Mesenchymal stem cell (in vitro differentiated cells and primary cell): Measurements from ENCODE around the gene FTSJ3.

Experiments used
- DNase-seq: peaks from one replicate; pipeline ENCODE4 v3.0.0-alpha.2; 2013
- H2AFZ ChIP-seq: one replicate; pipeline ENCODE4 v1.6.1; 2013; ENCODE audit warnings: low read depth, mild to moderate bottlenecking, control low read depth, inconsistent platforms, low read length, moderate library complexity
- H2AK5ac ChIP-seq: 2 replicates; pipeline ENCODE4 v1.6.1; 2013; ENCODE audit warnings: low read length, moderate library complexity, mild to moderate bottlenecking, inconsistent platforms; ENCODE audit not compliant: severe bottlenecking
- H2BK120ac ChIP-seq: one replicate; pipeline ENCODE4 v1.6.1; 2013; ENCODE audit warnings: low read depth, mild to moderate bottlenecking, inconsistent platforms, low read length, moderate library complexity
- H2BK12ac ChIP-seq, 2 experiments: one replicate each; pipeline ENCODE4 v1.6.1; 2013; ENCODE audit warnings: inconsistent platforms in 2 of 2, low read length in 2 of 2, mild to moderate bottlenecking in 2 of 2, moderate library complexity in 2 of 2, control low read depth in 1 of 2
- H2BK15ac ChIP-seq: one replicate; pipeline ENCODE4 v1.6.1; 2013; ENCODE audit warnings: mild to moderate bottlenecking, low read depth, inconsistent platforms; ENCODE audit not compliant: poor library complexity, severe bottlenecking
- H2BK5ac ChIP-seq: 2 replicates; pipeline ENCODE4 v1.6.1; 2013; ENCODE audit warnings: low read depth, mild to moderate bottlenecking, low read length, control low read depth, inconsistent platforms; ENCODE audit not compliant: poor library complexity, severe bottlenecking
- H3K14ac ChIP-seq, 2 experiments: one replicate each; pipeline ENCODE4 v1.6.1; 2013; ENCODE audit warnings: inconsistent platforms in 2 of 2, low read length in 2 of 2, control low read depth in 1 of 2, mild to moderate bottlenecking in 1 of 2, moderate library complexity in 1 of 2
- H3K18ac ChIP-seq, 2 experiments: one replicate each; pipeline ENCODE4 v1.6.1; 2013; ENCODE audit warnings: inconsistent platforms in 2 of 2, low read length in 2 of 2, control low read depth in 1 of 2, low read depth in 1 of 2, mild to moderate bottlenecking in 1 of 2
- H3K23ac ChIP-seq, 2 experiments: one replicate each; pipeline ENCODE4 v1.6.1; 2013; ENCODE audit warnings: inconsistent platforms in 2 of 2, low read length in 2 of 2, mild to moderate bottlenecking in 2 of 2, moderate library complexity in 2 of 2, control low read depth in 1 of 2
- H3K27ac ChIP-seq: 2 replicates; pipeline ENCODE4 v1.5.1; 2013; ENCODE audit warnings: mild to moderate bottlenecking, moderate library complexity, low read length, control low read depth, inconsistent platforms; ENCODE audit not compliant: poor library complexity, severe bottlenecking
- H3K27me3 ChIP-seq, 2 experiments: 2 replicates each; pipeline versions ENCODE4 v1.6.1 to v1.7.0; 2013; ENCODE audit warnings: low read length in 2 of 2, mild to moderate bottlenecking in 2 of 2, moderate library complexity in 2 of 2, control low read depth in 1 of 2, inconsistent platforms in 1 of 2; ENCODE audit not compliant: control insufficient read depth in 1 of 2, insufficient read depth in 1 of 2
- H3K36me3 ChIP-seq, 2 experiments: 2 replicates each; pipeline versions ENCODE4 v1.6.1 to v1.7.0; 2013; ENCODE audit warnings: low read length in 2 of 2, control low read depth in 1 of 2, inconsistent platforms in 1 of 2, low read depth in 1 of 2, mild to moderate bottlenecking in 1 of 2; ENCODE audit not compliant: insufficient read depth in 2 of 2, control insufficient read depth in 1 of 2
- H3K4ac ChIP-seq, 2 experiments: one replicate each; pipeline ENCODE4 v1.6.1; 2013; ENCODE audit warnings: inconsistent platforms in 2 of 2, low read length in 2 of 2, mild to moderate bottlenecking in 2 of 2, moderate library complexity in 2 of 2, control low read depth in 1 of 2, low read depth in 1 of 2
- H3K4me1 ChIP-seq: 2 replicates; pipeline ENCODE4 v1.6.1; 2013; ENCODE audit warnings: low read depth, low read length, control low read depth; ENCODE audit not compliant: control insufficient read depth, insufficient read depth
- H3K4me2 ChIP-seq: 2 replicates; pipeline ENCODE4 v1.6.1; 2013; ENCODE audit warnings: low read length, mild to moderate bottlenecking, inconsistent platforms; ENCODE audit not compliant: poor library complexity, severe bottlenecking
- H3K4me3 ChIP-seq, 2 experiments: 2 replicates each; pipeline versions ENCODE4 v1.5.1 to v1.7.0; 2013; ENCODE audit warnings: low read length in 2 of 2, mild to moderate bottlenecking in 2 of 2, control low read depth in 1 of 2, low read depth in 1 of 2; ENCODE audit not compliant: insufficient read depth in 1 of 2
- H3K79me1 ChIP-seq: replicated peaks from 2 replicates; pipeline ENCODE4 v1.6.1; 2013; ENCODE audit warnings: mild to moderate bottlenecking, control low read depth, low read length, inconsistent platforms; ENCODE audit not compliant: poor library complexity, severe bottlenecking
- H3K9ac ChIP-seq: 2 replicates; pipeline ENCODE4 v1.7.0; 2013; ENCODE audit warnings: mild to moderate bottlenecking, low read length, moderate library complexity
- H3K9me3 ChIP-seq: 2 replicates; pipeline ENCODE4 v1.7.0; 2013; ENCODE audit warnings: mild to moderate bottlenecking, low read length; ENCODE audit not compliant: control insufficient read depth
- H4K8ac ChIP-seq: one replicate; pipeline ENCODE4 v1.6.1; 2013; ENCODE audit warnings: inconsistent platforms, mild to moderate bottlenecking, low read length, moderate library complexity
- H4K91ac ChIP-seq: one replicate; pipeline ENCODE4 v1.6.1; 2013; ENCODE audit warnings: mild to moderate bottlenecking, low read length, inconsistent platforms
- WGBS: methylation state at CpG from one replicate; pipeline ENCODE4 v1.1.7; 2013; ENCODE audit warnings: mixed read lengths; 5-methylcytosine and 5-hydroxymethylcytosine counted together

FTSJ3 gene

GRCh38 chr17:63833026-63833740, 5.7 kb upstream of the FTSJ3 start:
- Histone ChIP-seq H3K27me3 (no peaks in the 10 kb centered on the region), H3K23ac (no peak overlapping the region), H3K9ac (no peak overlapping the region), H2AK5ac (no peak overlapping the region), H2BK15ac (no peak overlapping the region), H3K4me3 (no peak overlapping the region), H3K27ac (no peak overlapping the region), H4K91ac (no peak overlapping the region), H4K8ac (no peak overlapping the region), H2BK120ac (no peak overlapping the region), H3K4me1 (peaks cover 14% of the 10 kb centered on the region), H2BK12ac (no peak overlapping the region), H3K4me2 (no peak overlapping the region), H3K18ac (no peak overlapping the region), H3K36me3 (peaks cover 84 to 92% of the 10 kb centered on the region in 2 experiments), H2BK5ac (no peak overlapping the region), H2AFZ (no peak overlapping the region), H3K4ac (no peak overlapping the region), H3K9me3 (no peaks in the 10 kb centered on the region), H3K14ac (no peak overlapping the region), H3K79me1 (peaks cover 53% of the 10 kb centered on the region)
- WGBS, result 95% methylated on average over 14 of the region's 14 CpGs
- DNase-seq, result no peak

GRCh38 chr17:63832455-63832854, 5.0 kb upstream of the FTSJ3 start:
- Histone ChIP-seq H2AFZ (no peak overlapping the region), H3K79me1 (peaks cover 46% of the 10 kb centered on the region), H2BK12ac (no peak overlapping the region), H3K27ac (no peak overlapping the region), H2BK120ac (no peak overlapping the region), H3K4ac (no peak overlapping the region), H3K14ac (no peak overlapping the region), H3K36me3 (peaks cover 77 to 92% of the 10 kb centered on the region in 2 experiments), H3K4me3 (no peak overlapping the region), H3K4me2 (no peak overlapping the region), H4K91ac (no peak overlapping the region), H3K9me3 (no peaks in the 10 kb centered on the region), H2BK15ac (no peak overlapping the region), H3K23ac (no peak overlapping the region), H2AK5ac (no peak overlapping the region), H3K9ac (no peak overlapping the region), H2BK5ac (no peak overlapping the region), H3K27me3 (no peaks in the 10 kb centered on the region), H4K8ac (no peak overlapping the region), H3K18ac (no peak overlapping the region), H3K4me1 (peaks cover 7% of the 10 kb centered on the region)
- 100% methylated on average over 2 of the region's 2 CpGs for WGBS
- DNase-seq, result no peak

DNA sequence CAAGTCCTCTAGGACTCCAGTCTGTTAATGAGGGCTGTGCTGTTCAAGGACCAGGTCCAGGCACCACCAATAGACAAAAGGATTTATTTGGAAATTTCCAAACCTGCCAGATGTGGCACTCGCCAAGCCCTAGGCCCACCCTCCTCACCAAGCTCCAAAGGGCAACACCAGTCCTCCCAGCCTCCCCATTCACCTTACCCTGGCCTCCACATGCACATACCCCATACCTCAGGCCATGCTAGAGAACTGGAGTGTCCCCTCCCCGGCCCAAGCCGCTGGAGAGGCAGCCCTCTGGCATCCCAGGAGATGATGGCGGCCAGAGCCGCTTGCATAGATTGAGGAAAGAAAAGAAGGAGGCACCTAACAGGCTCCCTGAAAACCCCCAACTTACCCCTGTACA, 4.6 kb upstream of the FTSJ3 start:
- Histone ChIP-seq H4K8ac (no peak overlapping the region), H2BK15ac (no peak overlapping the region), H2AK5ac (no peak overlapping the region), H2BK5ac (no peak overlapping the region), H3K14ac (no peak overlapping the region), H3K27ac (no peak overlapping the region), H4K91ac (no peak overlapping the region), H3K9me3 (no peaks in the 10 kb centered on the region), H3K4me3 (no peak overlapping the region), H3K27me3 (no peaks in the 10 kb centered on the region), H3K4me2 (no peak overlapping the region), H2BK12ac (no peak overlapping the region), H3K9ac (no peak overlapping the region), H3K79me1 (peaks cover 41% of the 10 kb centered on the region), H3K36me3 (peaks cover 72 to 87% of the 10 kb centered on the region in 2 experiments), H3K4ac (no peak overlapping the region), H2AFZ (no peak overlapping the region), H2BK120ac (no peak overlapping the region), H3K18ac (no peak overlapping the region), H3K4me1 (peaks cover 5% of the 10 kb centered on the region), H3K23ac (no peak overlapping the region)
- 91% methylated on average over 5 of the region's 5 CpGs for WGBS
- no peak for DNase-seq

DNA sequence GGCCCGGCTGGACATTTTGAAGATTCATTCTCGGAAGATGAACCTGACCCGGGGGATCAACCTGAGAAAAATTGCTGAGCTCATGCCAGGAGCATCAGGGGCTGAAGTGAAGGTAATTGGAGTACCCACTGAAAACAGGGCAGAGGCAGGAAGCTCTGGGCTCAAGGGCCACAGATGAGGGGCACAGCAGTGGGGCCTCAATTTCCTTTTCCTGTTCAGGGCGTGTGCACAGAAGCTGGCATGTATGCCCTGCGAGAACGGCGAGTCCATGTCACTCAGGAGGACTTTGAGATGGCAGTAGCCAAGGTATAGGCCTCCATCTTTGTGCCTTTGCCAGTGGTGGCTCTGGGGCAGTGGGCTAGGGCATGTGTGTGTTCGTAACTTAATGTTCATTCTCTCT, 4.0 kb upstream of the FTSJ3 start:
- Histone ChIP-seq H4K91ac (no peak overlapping the region), H3K4me3 (no peak overlapping the region), H4K8ac (no peak overlapping the region), H3K23ac (no peak overlapping the region), H3K14ac (no peak overlapping the region), H2BK120ac (no peak overlapping the region), H3K4me2 (no peak overlapping the region), H2BK12ac (no peak overlapping the region), H2BK15ac (no peak overlapping the region), H2AK5ac (no peak overlapping the region), H2AFZ (no peak overlapping the region), H3K36me3 (peaks cover 68 to 82% of the 10 kb centered on the region in 2 experiments), H3K79me1 (peaks cover 37% of the 10 kb centered on the region), H3K9ac (no peak overlapping the region), H3K4me1 (peaks cover 5% of the 10 kb centered on the region), H3K4ac (no peak overlapping the region), H3K27me3 (no peaks in the 10 kb centered on the region), H3K27ac (no peak overlapping the region), H3K18ac (no peak overlapping the region), H3K9me3 (no peaks in the 10 kb centered on the region), H2BK5ac (no peak overlapping the region)
- WGBS, result 91% methylated on average over 7 of the region's 8 CpGs
- DNase-seq, result no peak
